Panc1 (cell line): Measurements from ENCODE around the gene HAT1.

ENCODE experiments used
- POLR2AphosphoS5 ChIP-seq: IDR thresholded peaks from 2 replicates; pipeline ENCODE4 v1.6.1; 2012; ENCODE audit warnings: mild to moderate bottlenecking, low read depth, low read length, moderate library complexity
- SIN3A ChIP-seq: IDR thresholded peaks from 2 replicates; pipeline ENCODE4 v1.6.1; 2012; ENCODE audit warnings: low read depth, mild to moderate bottlenecking, low read length, moderate library complexity, borderline replicate concordance; ENCODE audit not compliant: insufficient read depth
- TF ChIP-seq, protein P1 (sequence below): fragments of 450-650 bp; IDR thresholded peaks from 2 replicates; pipeline ENCODE4 v1.5.1; 2017; ENCODE audit warnings: mild to moderate bottlenecking
- TF ChIP-seq, protein P2 (sequence below), 2 experiments: IDR thresholded peaks; 2 replicates each; pipeline ENCODE4 v1.6.1; 2011 to 2012; ENCODE audit warnings: low read depth in 2 of 2, control low read depth in 1 of 2, low read length in 1 of 2, mild to moderate bottlenecking in 1 of 2, moderate library complexity in 1 of 2; ENCODE audit not compliant: insufficient read depth in 1 of 2

DNA sequence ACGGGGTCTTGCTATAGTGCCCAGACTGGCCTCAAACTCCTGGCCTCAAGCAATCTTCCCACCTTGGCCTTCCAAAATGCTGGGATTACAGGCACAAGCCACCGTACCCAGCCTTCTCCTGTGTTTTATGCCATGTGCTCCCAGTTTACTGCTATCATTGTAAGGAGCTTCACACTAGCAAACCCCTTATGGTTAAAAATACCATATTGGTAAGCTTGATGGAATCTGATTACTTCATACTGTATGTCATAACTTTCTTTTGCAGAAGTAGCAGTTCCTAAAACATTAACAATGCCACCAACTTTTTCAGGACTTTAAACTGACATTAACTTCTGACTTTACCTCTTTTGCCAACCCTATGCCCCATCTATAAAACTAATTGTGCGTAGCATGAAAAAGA is 36.2 kb downstream of the HAT1 start:
- TF ChIP-seq SIN3A, result no peak
- TF ChIP-seq POLR2AphosphoS5, result no peak
- TF ChIP-seq, protein P1, sequence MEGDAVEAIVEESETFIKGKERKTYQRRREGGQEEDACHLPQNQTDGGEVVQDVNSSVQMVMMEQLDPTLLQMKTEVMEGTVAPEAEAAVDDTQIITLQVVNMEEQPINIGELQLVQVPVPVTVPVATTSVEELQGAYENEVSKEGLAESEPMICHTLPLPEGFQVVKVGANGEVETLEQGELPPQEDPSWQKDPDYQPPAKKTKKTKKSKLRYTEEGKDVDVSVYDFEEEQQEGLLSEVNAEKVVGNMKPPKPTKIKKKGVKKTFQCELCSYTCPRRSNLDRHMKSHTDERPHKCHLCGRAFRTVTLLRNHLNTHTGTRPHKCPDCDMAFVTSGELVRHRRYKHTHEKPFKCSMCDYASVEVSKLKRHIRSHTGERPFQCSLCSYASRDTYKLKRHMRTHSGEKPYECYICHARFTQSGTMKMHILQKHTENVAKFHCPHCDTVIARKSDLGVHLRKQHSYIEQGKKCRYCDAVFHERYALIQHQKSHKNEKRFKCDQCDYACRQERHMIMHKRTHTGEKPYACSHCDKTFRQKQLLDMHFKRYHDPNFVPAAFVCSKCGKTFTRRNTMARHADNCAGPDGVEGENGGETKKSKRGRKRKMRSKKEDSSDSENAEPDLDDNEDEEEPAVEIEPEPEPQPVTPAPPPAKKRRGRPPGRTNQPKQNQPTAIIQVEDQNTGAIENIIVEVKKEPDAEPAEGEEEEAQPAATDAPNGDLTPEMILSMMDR, result no peak
- TF ChIP-seq, protein P2, sequence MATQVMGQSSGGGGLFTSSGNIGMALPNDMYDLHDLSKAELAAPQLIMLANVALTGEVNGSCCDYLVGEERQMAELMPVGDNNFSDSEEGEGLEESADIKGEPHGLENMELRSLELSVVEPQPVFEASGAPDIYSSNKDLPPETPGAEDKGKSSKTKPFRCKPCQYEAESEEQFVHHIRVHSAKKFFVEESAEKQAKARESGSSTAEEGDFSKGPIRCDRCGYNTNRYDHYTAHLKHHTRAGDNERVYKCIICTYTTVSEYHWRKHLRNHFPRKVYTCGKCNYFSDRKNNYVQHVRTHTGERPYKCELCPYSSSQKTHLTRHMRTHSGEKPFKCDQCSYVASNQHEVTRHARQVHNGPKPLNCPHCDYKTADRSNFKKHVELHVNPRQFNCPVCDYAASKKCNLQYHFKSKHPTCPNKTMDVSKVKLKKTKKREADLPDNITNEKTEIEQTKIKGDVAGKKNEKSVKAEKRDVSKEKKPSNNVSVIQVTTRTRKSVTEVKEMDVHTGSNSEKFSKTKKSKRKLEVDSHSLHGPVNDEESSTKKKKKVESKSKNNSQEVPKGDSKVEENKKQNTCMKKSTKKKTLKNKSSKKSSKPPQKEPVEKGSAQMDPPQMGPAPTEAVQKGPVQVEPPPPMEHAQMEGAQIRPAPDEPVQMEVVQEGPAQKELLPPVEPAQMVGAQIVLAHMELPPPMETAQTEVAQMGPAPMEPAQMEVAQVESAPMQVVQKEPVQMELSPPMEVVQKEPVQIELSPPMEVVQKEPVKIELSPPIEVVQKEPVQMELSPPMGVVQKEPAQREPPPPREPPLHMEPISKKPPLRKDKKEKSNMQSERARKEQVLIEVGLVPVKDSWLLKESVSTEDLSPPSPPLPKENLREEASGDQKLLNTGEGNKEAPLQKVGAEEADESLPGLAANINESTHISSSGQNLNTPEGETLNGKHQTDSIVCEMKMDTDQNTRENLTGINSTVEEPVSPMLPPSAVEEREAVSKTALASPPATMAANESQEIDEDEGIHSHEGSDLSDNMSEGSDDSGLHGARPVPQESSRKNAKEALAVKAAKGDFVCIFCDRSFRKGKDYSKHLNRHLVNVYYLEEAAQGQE (IDR thresholded peaks at IDR 0.05; ENCODE audit: insufficient read depth in 1 of 2, low read depth in 2 of 2, low read length in 1 of 2), result no peak
